ENCODE measurements around the gene ACOT9. TPM values are rescaled to one million over a fixed set of nuclear protein-coding genes. Genes with fewer than 3 reads are reported as not detected.

Gene ACOT9
- total and polyA plus RNA-seq, 12 donors, result 44.8 to 79.7 (median 67.9) TPM

- no peak overlapping the region for H3K4me3 ChIP-seq
- WGBS, 2 donors, result 93 to 97% methylated on average over 4 of the region's 4 CpGs
- peak overlapping the region in 1 of 10 donors; percentile 78 for H3K27ac ChIP-seq
- TF ChIP-seq, protein P1, sequence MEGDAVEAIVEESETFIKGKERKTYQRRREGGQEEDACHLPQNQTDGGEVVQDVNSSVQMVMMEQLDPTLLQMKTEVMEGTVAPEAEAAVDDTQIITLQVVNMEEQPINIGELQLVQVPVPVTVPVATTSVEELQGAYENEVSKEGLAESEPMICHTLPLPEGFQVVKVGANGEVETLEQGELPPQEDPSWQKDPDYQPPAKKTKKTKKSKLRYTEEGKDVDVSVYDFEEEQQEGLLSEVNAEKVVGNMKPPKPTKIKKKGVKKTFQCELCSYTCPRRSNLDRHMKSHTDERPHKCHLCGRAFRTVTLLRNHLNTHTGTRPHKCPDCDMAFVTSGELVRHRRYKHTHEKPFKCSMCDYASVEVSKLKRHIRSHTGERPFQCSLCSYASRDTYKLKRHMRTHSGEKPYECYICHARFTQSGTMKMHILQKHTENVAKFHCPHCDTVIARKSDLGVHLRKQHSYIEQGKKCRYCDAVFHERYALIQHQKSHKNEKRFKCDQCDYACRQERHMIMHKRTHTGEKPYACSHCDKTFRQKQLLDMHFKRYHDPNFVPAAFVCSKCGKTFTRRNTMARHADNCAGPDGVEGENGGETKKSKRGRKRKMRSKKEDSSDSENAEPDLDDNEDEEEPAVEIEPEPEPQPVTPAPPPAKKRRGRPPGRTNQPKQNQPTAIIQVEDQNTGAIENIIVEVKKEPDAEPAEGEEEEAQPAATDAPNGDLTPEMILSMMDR (IDR thresholded peaks at IDR 0.05), result no peak
- no peaks in the 10 kb centered on the region for H3K9me3 ChIP-seq
- DNase-seq (no peak), ATAC-seq (no peak)
- no peaks in the 10 kb centered on the region for H3K27me3 ChIP-seq
- intact Hi-C loops (cut with DNase I), result loop anchor here in 2 of 10 donors (10.0 kb wide), 2 partner anchors 66 to 116 kb away; partner anchors contain the start of genes APOO (in 1 of the 2) and CXorf58 (in 1 of the 2)
- H3K4me1 ChIP-seq, result peaks cover 0 to 17% (median 0%) of the 10 kb centered on the region in 9 donors
- H3K36me3 ChIP-seq, result peaks cover 0 to 20% (median 0%) of the 10 kb centered on the region in 9 donors
Observed at GRCh38 chrX:23788946-23789345, 45.9 kb upstream of the ACOT9 start.

DNA sequence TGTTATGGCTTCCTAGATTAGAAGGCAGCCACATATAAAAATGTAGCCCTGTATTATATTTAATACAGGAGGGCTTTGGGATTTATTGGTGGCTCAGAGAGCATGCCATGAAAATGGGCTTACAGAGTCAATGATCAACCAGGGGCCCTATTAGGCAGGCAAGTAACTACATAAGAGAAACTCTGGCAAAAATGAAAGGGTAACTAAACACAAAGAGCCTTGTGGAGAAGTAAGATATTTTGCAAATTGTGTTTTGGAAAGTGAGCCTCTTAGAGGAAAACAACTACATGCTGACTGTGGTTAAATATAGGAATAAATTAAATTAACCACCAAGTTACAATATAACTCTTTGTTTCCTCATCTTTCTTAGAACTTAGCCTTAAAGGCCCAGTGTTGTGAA is 45.4 kb upstream of the ACOT9 start:
- Histone ChIP-seq H3K36me3 (peaks cover 0 to 20% (median 0%) of the 10 kb centered on the region in 9 donors), H3K9me3 (no peaks in the 10 kb centered on the region), H3K4me1 (peaks cover 0 to 17% (median 0%) of the 10 kb centered on the region in 9 donors), H3K27ac (peak overlapping the region in 1 of 10 donors; percentile 78), H3K4me3 (no peak overlapping the region), H3K27me3 (no peaks in the 10 kb centered on the region)
- TF ChIP-seq, protein P1 (IDR thresholded peaks at IDR 0.05), result no peak
- DNase-seq (no peak), ATAC-seq (no peak)
- intact Hi-C loops (cut with DNase I), result loop anchor here in 2 of 10 donors (10.0 kb wide), 2 partner anchors 66 to 116 kb away; partner anchors contain the start of genes APOO (in 1 of the 2) and CXorf58 (in 1 of the 2)

DNA sequence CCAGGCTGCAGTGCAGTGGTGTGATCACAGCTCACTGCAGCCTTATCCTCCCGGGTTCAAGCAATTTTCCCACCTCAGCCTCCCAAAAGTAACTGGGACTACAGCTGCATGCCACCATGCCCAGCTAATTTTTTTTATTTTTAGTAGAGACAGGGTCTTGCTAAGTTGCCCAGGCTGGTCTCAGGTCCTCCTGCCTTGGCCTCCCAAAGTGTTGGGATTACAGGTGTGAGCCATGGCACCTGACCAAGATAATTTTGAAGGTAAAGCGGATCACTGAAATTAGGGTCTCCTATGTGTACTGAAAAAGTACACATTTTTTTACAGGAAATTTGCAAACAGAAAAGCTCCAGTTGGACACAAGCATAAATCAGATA is 44.7 kb upstream of the ACOT9 start:
- Histone ChIP-seq H3K36me3 (peaks cover 0 to 20% (median 0%) of the 10 kb centered on the region in 9 donors), H3K27ac (peak overlapping the region in 1 of 10 donors; percentile 78), H3K4me3 (no peak overlapping the region), H3K9me3 (peaks cover 0 to 4% (median 0%) of the 10 kb centered on the region in 11 donors), H3K4me1 (peaks cover 0 to 17% (median 0%) of the 10 kb centered on the region in 9 donors), H3K27me3 (no peaks in the 10 kb centered on the region)
- WGBS, 2 donors, result 98 to 100% methylated on average over 2 of the region's 2 CpGs
- intact Hi-C loops (cut with DNase I), result loop anchor here in 2 of 10 donors (10.0 kb wide), 2 partner anchors 67 to 117 kb away; partner anchors contain the start of genes APOO (in 1 of the 2) and CXorf58 (in 1 of the 2)
- TF ChIP-seq, protein P1 (IDR thresholded peaks at IDR 0.05), result no peak
- no peak for DNase-seq
- ATAC-seq, result no peak

DNA sequence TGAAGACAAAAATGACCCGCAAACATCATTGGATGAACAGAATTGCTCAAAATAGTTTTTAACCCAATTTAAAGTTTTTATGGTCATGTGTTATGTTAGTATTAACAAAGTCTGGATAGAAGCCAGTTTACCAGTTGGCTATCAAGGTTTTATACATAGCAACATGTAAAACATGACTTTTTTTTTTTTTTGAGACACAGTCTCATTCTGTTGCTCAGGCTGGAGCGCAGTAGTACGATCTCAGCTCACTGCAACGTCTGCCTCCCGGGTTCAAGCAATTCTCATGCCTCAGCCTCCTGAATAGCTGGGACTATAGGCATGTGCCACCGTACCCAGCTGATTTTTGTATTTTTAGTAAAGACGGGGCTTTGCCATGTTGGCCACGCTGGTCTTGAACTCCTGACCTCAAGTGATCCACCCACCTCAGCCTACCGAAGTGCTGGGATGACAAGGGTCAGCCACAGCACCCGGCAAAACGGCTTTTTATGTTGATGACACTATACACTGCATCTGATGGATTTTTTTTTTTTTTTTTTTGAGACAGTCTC is 43.3 kb upstream of the ACOT9 start:
- Histone ChIP-seq H3K36me3 (peaks cover 0 to 20% (median 0%) of the 10 kb centered on the region in 9 donors), H3K4me3 (peak overlapping the region in 3 of 10 donors; percentile 62 to 82 (median 77)), H3K4me1 (peaks cover 0 to 26% (median 6%) of the 10 kb centered on the region in 9 donors), H3K9me3 (peaks cover 0 to 6% (median 0%) of the 10 kb centered on the region in 11 donors), H3K27ac (peak overlapping the region in 6 of 10 donors; percentile 8 to 97 (median 94)), H3K27me3 (no peaks in the 10 kb centered on the region)
- intact Hi-C loops (cut with DNase I), result loop anchor here in 2 of 10 donors (10.0 kb wide), 2 partner anchors 68 to 118 kb away; partner anchors contain the start of genes APOO (in 1 of the 2) and CXorf58 (in 1 of the 2)
- DNase-seq (no peak), ATAC-seq (no peak)
- TF ChIP-seq, protein P1 (IDR thresholded peaks at IDR 0.05), result no peak
- WGBS, 2 donors, result 37 to 72% methylated on average over 11 of the region's 11 CpGs
